GM18907 (cell line): ENCODE measurements around the gene APOBEC3F.
"Not testable (repeated sequence)": the region's sequence is repeated elsewhere in the genome, so short reads cannot be mapped to it uniquely, and the experiment has no call there.

ENCODE experiments used
- ATAC-seq: cut with Tn5 transposase; IDR thresholded peaks from one replicate; pipeline ENCODE4 v1.9.1; 2021; ENCODE audit warnings: mild to moderate bottlenecking, moderate library complexity; ENCODE audit not compliant: unreplicated experiment

APOBEC3F gene

DNA sequence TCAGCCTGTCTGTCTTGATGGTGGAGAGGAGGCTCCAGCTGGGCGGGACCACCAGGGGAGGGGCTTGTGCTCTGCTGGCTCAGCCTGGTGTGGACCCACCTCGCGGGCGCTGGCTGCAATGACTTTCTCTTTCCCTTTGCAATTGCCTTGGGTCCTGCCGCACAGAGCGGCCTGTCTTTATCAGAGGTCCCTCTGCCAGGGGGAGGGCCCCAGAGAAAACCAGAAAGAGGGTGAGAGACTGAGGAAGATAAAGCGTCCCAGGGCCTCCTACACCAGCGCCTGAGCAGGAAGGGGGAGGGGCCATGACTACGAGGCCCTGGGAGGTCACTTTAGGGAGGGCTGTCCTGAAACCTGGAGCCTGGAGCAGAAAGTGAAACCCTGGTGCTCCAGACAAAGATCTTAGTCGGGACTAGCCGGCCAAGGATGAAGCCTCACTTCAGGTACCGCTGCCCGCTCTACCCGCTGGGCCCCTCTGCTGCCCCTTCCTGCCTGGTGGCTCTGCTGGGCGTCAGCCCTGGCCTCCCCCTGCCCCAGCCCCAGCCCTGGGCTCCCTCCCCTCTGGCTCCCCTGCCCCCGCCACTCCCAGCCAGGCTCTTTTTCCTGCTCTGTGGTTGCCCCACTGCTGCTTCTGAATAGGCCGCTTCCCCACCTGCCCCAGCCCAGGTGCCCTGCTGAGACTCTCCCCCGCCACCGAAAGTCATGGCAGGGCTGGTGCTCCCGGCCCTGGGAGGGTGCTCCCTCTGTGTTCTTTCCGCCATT is at the start of gene APOBEC3F:
TSS of gene APOBEC3F (plus strand) at position 327 of the 759 bp plus-strand sequence. CDS start at position 424, 97 bp downstream.
- peak; percentile 73 for ATAC-seq

DNA sequence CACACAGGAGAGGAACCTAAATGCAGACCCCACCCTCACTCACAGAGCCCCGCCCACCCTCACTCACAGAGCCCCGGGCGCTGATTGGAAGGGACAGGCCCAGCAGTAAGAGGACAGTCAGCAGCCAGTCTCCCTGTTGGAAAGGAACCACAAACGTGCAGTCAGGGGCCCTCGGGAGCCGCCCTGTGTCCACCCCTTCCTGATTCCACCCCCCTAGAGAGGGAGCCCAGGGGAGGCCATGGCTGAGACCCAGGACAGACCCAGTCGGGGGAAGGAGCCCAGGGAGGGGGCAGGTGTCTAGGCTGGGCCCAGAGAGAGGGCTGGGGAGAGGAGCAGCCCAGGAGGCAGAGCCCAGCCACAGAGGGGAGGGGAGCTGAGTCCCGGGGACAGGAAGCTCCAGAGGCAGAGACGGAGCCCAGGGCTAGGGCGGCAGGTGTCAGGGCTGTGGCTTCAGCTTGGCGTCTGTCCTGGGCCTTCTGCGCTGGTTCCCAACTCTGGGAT is 47.7 kb upstream of the APOBEC3F start:
- not testable (repeated sequence) for ATAC-seq

DNA sequence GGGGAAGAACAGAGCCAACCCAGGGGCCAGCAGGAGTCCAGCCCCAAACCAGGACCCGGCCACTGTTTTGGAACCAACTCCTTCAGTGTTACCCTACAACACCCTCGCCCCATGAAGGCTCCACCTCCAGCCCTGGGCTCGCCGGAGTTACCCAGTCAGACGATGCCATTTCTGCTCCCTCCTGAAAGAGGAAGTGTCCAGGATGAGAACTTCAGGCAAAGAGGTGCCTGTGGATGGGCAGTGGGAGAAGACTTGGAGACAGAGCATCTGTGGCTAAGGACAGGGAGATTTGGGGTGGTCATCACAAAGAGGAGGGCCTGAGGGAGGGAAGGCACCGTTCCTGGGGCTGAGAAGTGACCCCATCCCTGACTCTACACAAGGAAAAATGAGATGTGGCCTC is 44.6 kb upstream of the APOBEC3F start:
- no peak for ATAC-seq

DNA sequence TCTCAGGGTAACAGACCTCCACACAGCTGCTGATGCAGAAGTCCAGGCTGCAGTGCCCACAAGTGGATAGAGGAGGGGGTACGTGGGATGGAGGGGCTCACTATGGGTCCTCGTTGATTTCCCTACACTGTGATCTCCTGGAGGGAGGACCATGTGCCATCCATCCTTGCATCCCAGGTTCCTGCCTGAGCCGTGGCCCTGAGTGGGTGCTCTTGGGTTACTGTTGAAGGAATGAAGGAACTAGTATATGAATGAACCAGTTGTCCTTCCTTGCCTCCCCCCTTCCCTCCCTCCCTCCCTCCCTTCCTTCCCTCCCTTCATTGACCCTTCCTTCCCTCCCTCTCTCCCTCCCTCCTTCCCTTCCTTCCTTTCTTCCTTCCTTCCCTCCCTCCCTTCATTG is 43.1 kb upstream of the APOBEC3F start:
- ATAC-seq: no peak

DNA sequence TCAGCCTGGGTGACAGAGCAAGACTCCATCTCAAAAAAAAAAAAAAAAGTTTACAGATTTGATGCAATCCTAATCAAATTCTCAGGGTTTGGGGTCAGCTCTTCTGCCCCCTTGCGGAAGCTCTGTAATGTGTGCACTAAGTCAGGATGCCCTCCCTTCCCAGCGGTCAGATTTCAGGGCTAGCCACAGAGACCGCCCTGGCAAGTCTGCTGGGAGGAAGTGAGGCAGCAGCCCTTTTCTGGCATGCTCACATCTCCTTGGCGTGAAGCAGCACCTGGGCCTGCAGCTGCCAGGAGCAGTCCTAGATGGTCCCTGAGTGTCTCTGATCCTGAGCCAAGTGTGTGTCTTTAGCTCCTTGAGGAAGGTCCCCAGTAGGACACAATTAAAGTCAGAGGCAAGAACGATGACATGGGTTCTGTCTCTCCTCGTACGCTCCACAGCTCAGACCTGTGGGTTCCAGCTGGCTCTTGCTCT is 37.5 kb upstream of the APOBEC3F start:
- peak; percentile 82 for ATAC-seq

DNA sequence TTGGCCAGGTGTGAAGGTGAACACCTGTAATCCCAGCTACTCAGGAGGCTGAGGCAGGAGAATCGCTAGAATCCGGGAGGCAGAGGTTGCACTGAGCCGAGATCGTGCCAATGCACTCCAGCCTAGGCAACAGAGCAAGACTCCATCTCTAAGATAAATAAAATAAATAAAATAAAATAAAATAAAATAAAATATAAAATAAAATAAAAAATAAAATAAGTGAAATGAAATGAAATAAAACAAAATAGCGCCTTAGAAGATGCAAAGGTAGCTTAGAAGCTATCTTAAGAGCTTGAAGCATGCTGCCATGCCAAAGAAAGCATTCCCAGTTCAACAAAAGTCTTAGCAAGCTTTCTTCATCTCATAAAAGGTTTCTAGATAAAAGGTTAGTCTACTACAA is 33.5 kb upstream of the APOBEC3F start:
- no peak for ATAC-seq

DNA sequence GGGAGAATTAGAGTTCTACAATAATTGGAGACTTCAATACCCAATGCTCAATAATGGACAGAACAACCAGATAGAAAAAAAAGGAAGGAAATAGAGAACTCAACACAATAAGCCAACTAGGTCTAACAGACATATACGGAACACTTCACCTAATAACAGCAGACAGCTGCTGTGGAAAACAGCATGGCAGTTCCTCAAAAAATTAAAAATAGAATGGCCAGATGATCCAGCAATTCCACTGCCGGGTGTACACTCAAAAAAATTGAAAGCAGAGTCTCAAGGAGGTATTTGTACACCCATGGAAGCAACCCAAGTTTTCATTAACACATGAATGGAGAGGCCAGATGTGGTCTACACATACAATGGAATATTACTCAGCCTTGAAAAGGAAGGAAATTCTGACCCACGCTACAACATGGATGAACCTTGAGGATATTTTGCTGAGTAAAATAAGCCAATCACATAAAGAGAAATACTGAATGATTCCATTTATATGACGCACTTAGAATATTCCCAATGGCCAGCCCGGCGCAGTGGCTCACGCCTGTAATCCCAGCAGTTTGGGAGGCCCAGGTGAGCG is 32.3 kb upstream of the APOBEC3F start:
- not testable (repeated sequence) for ATAC-seq

DNA sequence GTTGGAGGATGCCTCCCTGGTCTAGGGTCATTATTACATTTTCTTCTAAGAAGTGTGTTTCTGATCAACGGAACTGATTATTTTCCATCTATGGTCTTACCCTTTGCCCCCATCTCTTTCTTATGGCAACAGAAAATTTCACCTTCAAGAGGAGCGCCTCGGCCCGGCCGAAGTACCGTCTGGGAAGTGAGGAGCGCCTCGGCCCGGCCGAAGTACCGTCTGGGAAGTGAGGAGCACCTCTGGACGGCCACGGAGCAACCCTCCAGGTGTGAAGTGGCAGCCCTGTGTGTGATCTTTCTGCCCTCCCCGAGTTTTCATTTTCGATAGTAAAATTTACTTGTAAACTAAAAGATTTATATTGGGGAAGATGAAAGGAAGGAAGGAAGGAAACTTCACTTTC is 29.7 kb upstream of the APOBEC3F start:
- no peak for ATAC-seq

DNA sequence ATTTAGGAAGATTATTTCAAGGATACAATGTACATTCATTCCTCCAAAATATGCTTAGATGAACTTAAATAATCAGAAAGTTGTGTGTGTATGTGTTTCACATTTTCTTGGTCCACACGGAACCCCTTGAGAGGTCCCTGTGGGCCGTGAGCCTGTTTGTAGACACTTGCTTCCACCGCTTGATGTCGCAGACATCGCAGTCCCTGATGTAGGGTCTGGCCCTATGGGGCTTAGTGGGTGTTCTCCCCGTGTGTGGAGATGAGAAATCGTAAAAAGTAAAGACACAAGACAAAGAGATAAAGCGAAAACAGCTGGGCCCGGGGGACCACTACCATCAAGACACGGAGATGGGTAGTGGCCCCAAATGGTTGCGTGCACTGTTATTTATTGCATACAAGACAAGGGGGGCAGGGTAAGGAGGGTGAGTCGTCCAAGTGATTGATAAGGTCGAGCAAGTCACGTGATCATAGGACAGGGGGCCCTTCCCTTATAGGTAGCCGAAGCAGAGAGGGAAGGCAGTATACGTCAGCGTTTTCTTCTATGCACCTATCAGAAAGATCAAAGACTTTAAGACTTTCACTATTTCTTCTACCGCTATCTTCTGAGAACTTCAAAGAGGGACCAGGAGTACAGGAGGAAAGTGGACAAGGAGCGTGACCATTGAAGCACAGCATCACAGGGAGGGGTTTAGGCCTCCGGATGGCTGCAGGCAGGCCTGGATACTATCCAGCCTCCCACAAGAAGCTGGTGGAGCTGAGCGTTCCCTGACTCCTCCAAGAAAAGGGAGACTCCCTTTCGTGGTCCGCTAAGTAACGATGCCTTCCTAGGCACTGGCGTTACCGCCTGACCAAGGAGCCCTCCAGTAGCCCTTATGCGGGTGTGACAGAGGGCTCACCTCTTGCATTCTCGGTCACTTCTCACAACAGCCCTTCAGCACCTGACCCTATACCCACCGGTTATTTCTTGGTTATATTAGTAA is 27.8 kb upstream of the APOBEC3F start:
- no peak for ATAC-seq

DNA sequence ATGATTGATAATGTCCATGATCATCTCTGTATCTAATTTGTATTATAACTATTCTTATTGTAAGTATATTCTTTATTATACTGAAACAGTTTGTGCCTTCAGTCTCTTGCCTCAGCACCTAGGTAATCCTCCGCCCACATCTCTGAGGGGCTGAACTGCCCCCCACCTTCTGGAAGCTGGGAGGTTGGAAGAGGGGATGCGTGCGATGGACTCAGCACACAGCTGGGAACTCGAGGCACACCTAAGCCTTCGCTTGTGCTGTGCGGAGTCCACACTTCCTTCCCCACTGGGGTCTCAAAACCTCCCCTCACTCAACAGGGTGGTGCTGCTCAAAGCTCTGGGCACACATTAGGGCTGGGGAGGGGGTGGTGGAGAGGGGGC is 27.1 kb upstream of the APOBEC3F start:
- ATAC-seq: not testable (repeated sequence)

DNA sequence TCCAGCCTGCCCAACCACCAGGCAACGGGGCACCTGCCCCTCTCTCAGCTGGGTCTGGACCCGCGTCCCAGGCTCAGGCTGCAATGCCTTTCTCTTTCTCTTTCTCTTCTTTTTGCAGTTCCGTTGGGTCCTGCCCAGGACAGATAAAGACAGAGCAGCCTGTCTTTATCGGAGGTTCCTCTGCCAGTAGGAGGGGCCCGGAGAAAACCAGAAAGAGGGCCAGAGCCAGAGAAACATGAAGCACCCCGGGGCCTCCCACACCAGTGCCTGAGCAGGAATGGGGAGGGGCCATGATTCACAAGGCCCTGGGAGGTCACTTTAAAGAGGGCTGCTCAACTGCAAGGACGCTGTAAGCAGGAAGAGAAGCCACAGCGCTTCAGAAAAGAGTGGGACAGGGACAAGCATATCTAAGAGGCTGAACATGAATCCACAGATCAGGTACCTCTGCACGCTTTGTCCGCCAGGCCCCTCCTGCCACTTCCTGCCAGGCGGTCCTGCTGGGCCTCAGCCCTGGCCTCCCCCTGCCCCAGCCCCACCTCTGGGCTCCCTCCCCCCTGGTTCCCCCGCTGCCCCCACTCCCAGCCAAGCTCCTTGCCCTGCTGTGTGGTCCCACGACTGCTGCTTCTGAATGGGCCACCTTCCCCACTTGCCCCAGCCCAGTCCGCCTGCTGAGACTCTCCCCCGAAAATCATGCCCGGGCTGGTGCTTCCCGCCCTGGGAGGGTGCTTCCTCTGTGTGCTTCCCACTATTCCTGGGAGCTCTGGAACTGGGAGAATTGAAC is 26.5 kb upstream of the APOBEC3F start, which contains the start of gene APOBEC3C:
TSS of gene APOBEC3C (plus strand) at position 316 of the 781 bp plus-strand sequence. CDS start at position 422, 106 bp downstream.
- peak; percentile 87 for ATAC-seq

DNA sequence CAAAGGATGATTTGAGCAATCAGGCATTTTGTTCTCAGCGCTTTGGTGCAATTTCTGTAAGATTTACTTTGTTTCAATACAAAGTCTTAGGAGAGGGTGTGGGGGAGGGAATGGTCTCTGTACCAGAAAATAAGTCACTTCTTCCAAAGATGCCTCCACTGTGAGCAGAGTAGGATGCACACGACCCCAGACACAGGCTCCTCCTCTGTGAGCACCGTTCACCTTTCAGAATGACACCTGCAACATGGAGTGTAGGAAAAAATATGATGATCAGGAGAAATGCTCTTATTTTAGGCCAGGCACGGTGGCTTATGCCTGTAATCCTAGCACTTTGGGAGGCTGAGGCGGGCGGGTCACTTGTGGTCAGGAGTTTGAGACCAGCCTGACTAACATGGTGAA is 25.9 kb upstream of the APOBEC3F start:
- not testable (repeated sequence) for ATAC-seq

DNA sequence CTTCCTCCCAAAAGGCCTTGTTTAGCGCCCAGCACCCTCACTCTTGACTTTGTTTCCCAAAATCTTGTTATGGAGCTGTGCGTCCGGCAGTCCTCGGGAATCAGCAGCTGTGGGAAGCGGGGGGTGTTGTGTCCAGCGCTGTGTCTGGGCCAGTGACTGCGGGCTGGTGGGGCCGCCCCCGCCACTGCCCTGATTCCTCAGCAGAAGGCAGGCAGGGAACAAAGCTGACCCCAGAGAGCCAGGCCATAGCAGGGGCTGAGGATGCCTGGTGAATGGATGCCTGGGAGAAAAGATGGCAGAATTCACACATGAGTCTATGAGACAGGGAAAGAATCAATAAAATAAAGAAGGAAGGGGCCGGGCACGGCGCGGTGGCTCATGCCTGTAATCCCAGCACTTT is 24.1 kb upstream of the APOBEC3F start:
- no peak for ATAC-seq

DNA sequence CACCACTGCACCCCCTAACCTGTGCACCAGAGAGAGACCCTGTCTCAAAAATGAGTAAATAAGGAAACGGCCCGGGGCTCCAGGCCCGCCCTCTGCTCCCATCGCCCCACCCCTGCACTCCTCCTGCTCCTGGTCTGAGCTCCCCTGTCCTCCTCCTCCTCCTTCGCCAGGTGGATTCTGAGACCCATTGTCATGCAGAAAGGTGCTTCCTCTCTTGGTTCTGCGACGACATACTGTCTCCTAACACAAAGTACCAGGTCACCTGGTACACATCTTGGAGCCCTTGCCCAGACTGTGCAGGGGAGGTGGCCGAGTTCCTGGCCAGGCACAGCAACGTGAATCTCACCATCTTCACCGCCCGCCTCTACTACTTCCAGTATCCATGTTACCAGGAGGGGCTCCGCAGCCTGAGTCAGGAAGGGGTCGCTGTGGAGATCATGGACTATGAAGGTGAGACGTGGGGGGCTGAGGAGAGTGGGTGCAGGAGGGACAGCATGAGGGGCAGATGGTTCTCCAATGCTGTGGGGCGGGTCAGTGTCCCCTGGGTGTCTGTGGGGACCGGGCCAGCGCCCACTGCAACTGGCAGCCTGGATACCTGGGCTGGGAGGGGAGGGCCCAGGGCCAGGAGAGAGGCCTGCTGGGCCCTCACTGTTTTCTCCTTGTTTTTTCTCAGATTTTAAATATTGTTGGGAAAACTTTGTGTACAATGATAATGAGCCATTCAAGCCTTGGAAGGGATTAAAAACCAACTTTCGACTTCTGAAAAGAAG is 22.9 kb upstream of the APOBEC3F start:
- no peak for ATAC-seq

DNA sequence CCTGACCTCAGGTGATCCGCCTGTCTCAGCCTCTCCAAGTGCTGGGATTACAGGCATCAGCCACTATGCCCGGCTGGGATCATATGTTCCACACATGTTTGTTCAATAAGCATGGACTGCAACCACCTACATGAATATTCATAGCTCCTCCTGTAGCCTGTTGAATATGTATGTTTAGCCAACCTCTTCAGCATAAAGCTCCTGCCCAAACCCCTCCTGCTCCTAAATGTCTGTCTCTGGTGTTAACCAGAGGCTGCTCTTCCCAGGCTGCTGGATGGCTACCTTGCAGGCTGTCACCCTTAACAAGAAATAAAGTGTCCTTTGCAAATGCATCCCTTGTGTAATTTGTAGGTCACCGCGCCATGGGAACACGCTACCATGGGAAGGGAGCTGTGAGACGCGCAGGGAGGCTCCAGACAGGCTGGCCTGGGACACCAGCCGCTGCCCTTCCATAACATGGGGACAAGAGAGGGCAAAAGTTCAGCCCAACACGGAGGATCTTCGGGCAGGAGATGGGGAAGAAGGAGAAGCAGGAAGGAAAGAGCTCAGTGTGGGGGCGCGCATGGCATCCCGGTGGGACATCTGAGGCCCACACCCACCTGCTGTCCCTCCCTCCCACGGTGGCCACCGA is 20.5 kb upstream of the APOBEC3F start:
- not testable (repeated sequence) for ATAC-seq

DNA sequence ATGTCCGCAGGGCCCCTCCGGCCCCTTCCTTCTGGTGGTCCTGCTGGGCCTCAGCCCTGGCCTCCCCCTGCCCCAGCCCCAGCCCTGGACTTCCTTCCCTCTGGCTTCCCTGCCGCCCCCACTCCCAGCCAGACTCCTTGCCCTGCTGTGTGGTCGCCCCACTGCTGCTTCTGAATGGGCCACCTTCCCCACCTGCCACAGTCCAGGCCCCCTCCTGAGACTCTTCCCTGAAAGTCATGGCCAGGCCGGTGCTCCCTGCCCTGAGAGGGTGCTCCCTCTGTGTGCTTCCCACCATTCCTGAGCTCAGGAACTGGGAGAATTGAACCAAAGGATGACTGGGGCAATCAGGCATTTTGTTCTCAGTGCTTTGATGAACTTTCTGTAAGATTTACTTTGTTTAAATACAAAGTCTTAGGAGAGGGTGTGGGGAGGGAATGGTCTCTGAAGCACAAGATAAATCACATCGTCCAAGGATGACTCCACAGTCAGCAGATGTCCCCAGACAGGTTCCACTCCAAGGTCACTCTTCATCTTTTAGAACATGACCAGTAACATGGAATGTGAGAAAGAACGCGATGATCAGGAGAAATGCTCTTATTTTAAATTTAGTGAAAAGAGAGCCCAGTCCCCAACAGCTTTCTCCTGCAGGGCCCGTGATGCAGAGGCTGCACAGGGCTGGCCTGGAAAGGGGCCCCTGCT is 19.0 kb upstream of the APOBEC3F start:
- ATAC-seq: no peak

DNA sequence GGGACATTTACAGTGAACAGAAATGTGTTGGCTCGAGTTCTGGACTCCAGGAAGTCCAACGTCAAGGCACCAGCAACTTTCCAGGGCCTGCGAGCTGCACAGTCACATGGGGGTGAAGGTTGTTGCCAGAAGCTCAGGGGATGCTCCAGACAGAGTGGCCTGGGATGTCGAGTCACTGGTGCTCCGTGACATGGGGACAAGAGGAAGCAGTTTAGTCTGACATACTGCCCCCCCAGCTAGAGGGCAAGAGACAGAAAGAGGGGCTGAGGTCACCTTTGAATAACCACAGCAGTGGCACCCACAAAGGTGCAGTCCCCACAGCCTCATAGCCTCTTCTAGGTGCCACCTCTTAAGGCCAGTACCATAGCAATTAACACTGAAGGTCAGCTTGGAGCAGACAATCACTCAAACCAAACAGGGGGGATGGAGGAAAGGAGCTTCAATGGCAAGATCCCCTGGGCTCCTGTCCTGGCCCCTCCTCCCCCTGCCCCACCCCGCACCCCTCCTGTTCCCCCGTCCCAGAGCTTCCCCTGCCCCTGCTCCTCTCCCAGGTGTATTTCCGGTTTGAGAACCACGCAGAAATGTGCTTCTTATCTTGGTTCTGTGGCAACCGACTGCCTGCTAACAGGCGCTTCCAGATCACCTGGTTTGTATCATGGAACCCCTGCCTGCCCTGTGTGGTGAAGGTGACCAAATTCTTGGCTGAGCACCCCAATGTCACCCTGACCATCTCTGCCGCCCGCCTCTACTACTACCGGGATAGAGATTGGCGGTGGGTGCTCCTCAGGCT is 15.9 kb upstream of the APOBEC3F start:
- no peak for ATAC-seq
